ENCODE measurements around the gene CHN2.

- TF ChIP-seq CTCF (IDR thresholded peaks at IDR 0.05), result no peak
- TF ChIP-seq EP300 (IDR thresholded peaks at IDR 0.05; ENCODE audit: borderline replicate concordance in 1 of 2, low read depth in 1 of 2, low read length in 1 of 2), result no peak
- TF ChIP-seq JUND (IDR thresholded peaks at IDR 0.05), result no peak
- TF ChIP-seq RAD21 (IDR thresholded peaks at IDR 0.05; ENCODE audit: low read length), result no peak
- TF ChIP-seq PBX3 (IDR thresholded peaks at IDR 0.05), result no peak
- no peak for TF ChIP-seq MEF2A (IDR thresholded peaks at IDR 0.05; ENCODE audit: borderline replicate concordance, low read depth)
- no peak for TF ChIP-seq REST (IDR thresholded peaks at IDR 0.05; ENCODE audit: low read depth, low read length)
- no peak for TF ChIP-seq EZH2phosphoT487 (IDR thresholded peaks at IDR 0.05; ENCODE audit: borderline replicate concordance, low read depth)
- TF ChIP-seq USF2 (IDR thresholded peaks at IDR 0.05; ENCODE audit: borderline replicate concordance, low read depth, low read length), result no peak
- no peak for TF ChIP-seq RFX5 (IDR thresholded peaks at IDR 0.05; ENCODE audit: low read length)
- TF ChIP-seq POLR2AphosphoS5 (IDR thresholded peaks at IDR 0.05; ENCODE audit: low read depth, low read length), result no peak
Observed at GRCh38 chr7:29426587-29426986, 232.0 kb downstream of the CHN2 start.
